Measurements from ENCODE around the gene CLIP2.

Gene CLIP2

GRCh38 chr7:74452748-74453321 is 163.6 kb downstream of the CLIP2 start:
- peak; percentile 88 for DNase-seq (ENCODE audit: low read depth)
- no peak for TF ChIP-seq CTCF (conservative IDR thresholded peaks at IDR 0.05; ENCODE audit: control insufficient read depth, insufficient read depth, low read depth, low read length)
- peak overlapping the region; percentile 64 for H3K4me3 ChIP-seq (ENCODE audit: control insufficient read depth, low read depth, low read length)

- peak; percentile 70 for DNase-seq (ENCODE audit: low read depth)
- H3K4me3 ChIP-seq (ENCODE audit: control insufficient read depth, low read depth, low read length) = peak within 1 kb of the TSS; percentile 64
- no peak for TF ChIP-seq CTCF (conservative IDR thresholded peaks at IDR 0.05; ENCODE audit: control insufficient read depth, insufficient read depth, low read depth, low read length)
Measured at GRCh38 chr7:74453322-74454011, 164.3 kb downstream of the CLIP2 start, which contains the start of gene GTF2IRD1. Gene GTF2IRD1, plus strand, starts transcription at chr7:74453906. Its CDS starts 54,175 bp downstream, at chr7:74508081.

GRCh38 chr7:74454021-74454924 is 165.1 kb downstream of the CLIP2 start:
- H3K4me3 ChIP-seq (ENCODE audit: control insufficient read depth, low read depth, low read length) = peak overlapping the region; percentile 64
- no peak for DNase-seq (ENCODE audit: low read depth)
- TF ChIP-seq CTCF (conservative IDR thresholded peaks at IDR 0.05; ENCODE audit: control insufficient read depth, insufficient read depth, low read depth, low read length) = no peak

GRCh38 chr7:74454925-74455288 is 165.7 kb downstream of the CLIP2 start:
- H3K4me3 ChIP-seq (ENCODE audit: control insufficient read depth, low read depth, low read length) = peak overlapping the region; percentile 64
- TF ChIP-seq CTCF (conservative IDR thresholded peaks at IDR 0.05; ENCODE audit: control insufficient read depth, insufficient read depth, low read depth, low read length) = no peak
- DNase-seq (ENCODE audit: low read depth) = no peak

- H3K4me3 ChIP-seq (ENCODE audit: control insufficient read depth, low read depth, low read length) = no peak overlapping the region
- no peak for TF ChIP-seq CTCF (conservative IDR thresholded peaks at IDR 0.05; ENCODE audit: control insufficient read depth, insufficient read depth, low read depth, low read length)
- no peak for DNase-seq (ENCODE audit: low read depth)
Measured at GRCh38 chr7:74455291-74455804, 166.1 kb downstream of the CLIP2 start.

Measured in fibroblast of mammary gland (primary cell).